H7 (cell line): Measurements from ENCODE around the gene E2F6. TPM values are rescaled to one million over a fixed set of nuclear protein-coding genes. Genes with fewer than 3 reads are reported as not detected.

ENCODE experiments used
- DNase-seq: peaks from one replicate; pipeline ENCODE4 v3.0.0; 2012
- H3K27me3 ChIP-seq: 2 replicates; pipeline ENCODE4 v1.6.0; 2011; ENCODE audit warnings: mild to moderate bottlenecking, low read length; ENCODE audit not compliant: control insufficient read depth, insufficient read depth
- H3K36me3 ChIP-seq: replicated peaks from 2 replicates; pipeline ENCODE4 v1.5.1; 2011; ENCODE audit warnings: low read length; ENCODE audit not compliant: control insufficient read depth, insufficient read depth
- H3K4me3 ChIP-seq: 2 replicates; pipeline ENCODE4 v1.5.1; 2011; ENCODE audit warnings: low read depth, mild to moderate bottlenecking, control low read depth, low read length, moderate library complexity; ENCODE audit not compliant: insufficient read depth
- total RNA-seq: library from RNA; depleted of rRNA; stranded (reverse); fragments of >200 nt; shearing (Covaris generic); gene quantifications from 2 replicates; pipeline ENCODE4 v1.2.3, GENCODE V29; 2014

E2F6 gene
- total RNA-seq, 1 experiment from 2014 or later = 23.2 TPM

DNA sequence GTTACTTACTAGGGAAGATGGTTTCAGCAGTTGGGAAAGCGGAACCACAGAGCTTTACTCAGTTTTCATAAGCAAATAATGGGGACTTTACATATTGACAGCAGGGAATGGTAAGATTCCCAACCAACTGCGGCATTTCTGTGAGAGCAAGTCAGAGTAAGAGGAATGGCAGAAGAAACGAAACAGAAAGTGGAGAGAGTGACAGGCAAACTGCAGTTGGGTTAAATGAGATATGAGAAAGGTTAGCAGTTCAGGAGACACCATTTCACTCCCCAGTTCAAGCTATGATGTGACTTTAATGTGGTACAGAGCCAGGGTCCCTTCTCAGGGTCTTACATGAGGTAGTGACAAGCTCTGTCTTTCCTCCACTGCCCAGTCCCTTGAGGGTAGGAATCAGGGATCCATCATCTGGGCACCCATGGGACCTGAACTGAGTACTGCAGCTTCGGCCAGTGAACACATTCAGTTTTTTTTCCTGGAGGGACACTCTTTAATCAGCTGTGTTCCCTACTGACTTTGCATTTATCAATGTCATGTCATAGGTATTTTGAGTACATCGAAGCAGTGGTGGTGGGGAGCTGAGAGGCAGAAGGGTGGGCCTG is 34.8 kb upstream of the E2F6 start:
- no peak for DNase-seq
- no peaks in the 10 kb centered on the region for H3K36me3 ChIP-seq

GRCh38 chr2:11499081-11499743 is 33.3 kb upstream of the E2F6 start:
- no peaks in the 10 kb centered on the region for H3K27me3 ChIP-seq
- no peaks in the 10 kb centered on the region for H3K36me3 ChIP-seq
- no peak overlapping the region for H3K4me3 ChIP-seq
- DNase-seq = no peak

More for the DNA sequence above, 34.8 kb upstream of the E2F6 start:
- Histone ChIP-seq H3K4me3 (no peak overlapping the region), H3K27me3 (no peaks in the 10 kb centered on the region)

GRCh38 chr2:11498543-11499034 is 32.6 kb upstream of the E2F6 start:
- H3K4me3 ChIP-seq = no peak overlapping the region
- H3K36me3 ChIP-seq = no peaks in the 10 kb centered on the region

DNA sequence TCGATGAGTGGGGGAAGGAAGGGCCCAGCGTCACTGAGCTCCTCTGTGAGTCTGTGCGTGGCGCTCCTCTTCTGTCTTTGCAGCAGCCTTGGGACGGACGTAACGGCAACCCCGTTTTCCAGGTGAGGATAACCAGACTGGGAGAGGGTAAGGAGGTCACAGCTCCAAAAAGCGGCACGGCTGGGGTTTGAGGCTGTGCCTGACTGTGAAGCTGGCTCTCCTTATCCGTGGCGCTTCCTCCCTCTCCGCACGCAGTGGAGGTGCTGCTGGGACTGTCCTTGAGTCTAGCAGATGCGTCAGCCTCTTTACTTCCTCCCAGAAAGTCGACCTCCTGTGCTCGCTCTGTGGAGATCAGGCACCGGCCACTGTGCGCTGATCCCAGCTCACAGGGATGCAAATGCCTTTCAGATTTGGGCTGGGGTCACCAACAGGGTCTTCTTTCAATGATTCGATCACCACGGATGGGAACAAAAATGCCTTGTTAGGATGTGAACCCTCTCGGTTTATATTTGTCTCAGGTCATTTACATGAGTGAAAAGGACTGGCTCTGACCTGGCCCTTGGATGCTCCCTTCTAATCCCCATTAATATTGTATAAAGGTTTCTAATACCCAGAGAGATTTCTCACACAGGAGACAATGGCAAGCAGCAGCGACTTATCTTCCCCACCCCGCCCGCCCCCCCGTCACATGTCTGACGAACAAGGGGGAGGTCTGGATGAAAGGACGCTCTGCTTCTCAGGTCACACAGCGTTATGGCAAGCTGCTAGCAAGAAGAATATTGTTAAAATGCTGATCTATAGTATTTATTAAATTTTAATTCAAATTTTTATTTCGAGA is 30.1 kb upstream of the E2F6 start:
- Histone ChIP-seq H3K27me3 (no peaks in the 10 kb centered on the region), H3K4me3 (no peak overlapping the region), H3K36me3 (no peaks in the 10 kb centered on the region)
- DNase-seq = no peak

More at GRCh38 chr2:11498543-11499034, 32.6 kb upstream of the E2F6 start:
- DNase-seq = no peak
- no peaks in the 10 kb centered on the region for H3K27me3 ChIP-seq

DNA sequence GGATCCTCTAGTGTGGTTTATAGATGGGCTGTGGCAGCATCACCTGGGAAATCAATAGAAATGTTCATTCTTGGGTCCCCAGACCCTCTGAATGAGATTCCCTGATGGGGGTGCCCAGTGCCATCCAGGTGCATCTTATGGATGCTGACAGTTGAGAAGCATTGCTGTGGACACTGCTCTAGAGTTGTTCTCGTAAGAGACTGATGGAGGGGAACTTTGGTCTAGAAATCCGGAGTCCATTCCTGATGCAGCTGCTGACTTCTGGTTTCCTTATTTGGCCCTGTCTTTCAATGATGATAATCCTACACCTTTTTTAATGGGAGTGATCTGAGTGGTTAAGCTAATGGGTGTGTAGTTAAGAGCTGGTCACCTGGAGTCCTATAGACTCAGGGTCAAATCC is 28.3 kb upstream of the E2F6 start:
- Histone ChIP-seq H3K36me3 (no peaks in the 10 kb centered on the region), H3K27me3 (no peaks in the 10 kb centered on the region), H3K4me3 (no peak overlapping the region)
- no peak for DNase-seq

DNA sequence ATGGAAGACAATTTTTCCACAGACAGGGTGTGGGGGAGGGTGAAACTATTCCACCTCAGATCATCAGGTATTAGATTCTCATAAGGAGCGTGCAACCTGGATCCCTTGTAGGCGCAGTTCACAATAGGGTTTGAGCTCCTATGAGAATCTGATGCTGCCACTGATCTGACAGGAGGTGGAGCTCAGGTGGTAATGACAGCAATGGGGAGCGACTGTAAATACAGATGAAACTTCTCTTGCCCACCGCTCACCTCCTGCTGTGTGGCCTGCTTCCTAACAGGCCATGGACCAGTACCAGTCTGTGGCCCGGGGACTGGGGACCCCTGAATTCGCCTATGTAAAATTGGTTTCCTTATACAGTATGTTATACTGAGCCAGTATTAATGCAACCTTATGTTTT is 27.3 kb upstream of the E2F6 start:
- DNase-seq = no peak
- Histone ChIP-seq H3K4me3 (no peak overlapping the region), H3K27me3 (no peaks in the 10 kb centered on the region), H3K36me3 (no peaks in the 10 kb centered on the region)

GRCh38 chr2:11492720-11493119 is 26.8 kb upstream of the E2F6 start:
- no peak for DNase-seq
- no peak overlapping the region for H3K4me3 ChIP-seq
- no peaks in the 10 kb centered on the region for H3K27me3 ChIP-seq
- no peaks in the 10 kb centered on the region for H3K36me3 ChIP-seq

DNA sequence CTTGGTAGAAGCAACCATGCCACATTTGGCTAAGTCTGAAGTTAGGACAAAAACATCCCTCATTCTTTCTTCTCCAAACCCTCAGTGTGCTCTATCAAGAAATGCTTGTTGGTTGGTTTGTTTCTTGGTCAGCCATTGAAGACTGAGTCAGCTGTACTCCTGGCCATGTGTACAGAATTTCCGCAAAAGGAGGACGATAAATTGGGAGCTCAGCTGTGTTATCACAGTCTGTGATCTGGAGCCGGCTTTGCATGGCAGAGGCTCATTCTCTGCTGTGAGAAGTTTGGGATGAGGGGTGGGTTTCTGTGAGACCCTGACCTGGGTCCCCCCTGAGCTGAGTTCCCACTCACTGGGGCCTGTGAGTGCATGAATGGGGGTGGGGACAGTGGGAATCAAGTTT is 26.3 kb upstream of the E2F6 start:
- Histone ChIP-seq H3K4me3 (no peak overlapping the region), H3K36me3 (no peaks in the 10 kb centered on the region), H3K27me3 (no peaks in the 10 kb centered on the region)
- DNase-seq = no peak

DNA sequence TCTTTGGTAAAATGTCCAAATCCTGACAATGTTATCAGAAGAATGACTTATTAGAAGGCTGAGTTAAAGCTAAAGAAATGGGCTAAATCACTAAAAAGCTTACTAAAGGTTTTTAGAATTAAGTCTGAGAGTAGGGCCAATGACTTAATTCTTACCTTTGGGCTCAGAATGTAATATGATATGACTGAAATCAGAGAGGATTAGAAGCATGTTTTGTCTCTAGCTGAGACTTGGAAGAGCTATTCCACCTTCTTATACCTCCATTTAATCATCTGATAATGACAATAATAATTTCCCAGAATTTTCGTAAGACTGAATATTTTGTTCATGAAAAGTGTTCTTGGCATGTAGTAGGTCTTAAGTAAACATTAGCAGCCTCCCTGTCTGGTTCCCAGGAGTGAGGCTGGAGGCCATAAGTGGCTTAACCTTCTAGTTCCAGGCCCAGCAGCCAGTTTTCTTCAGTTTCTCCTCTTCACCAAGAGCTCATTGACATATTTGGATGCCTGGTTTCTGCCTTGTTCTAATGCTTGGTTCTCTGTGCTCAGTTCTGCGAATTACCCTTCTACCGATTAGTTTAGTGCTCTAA is 25.5 kb upstream of the E2F6 start:
- Histone ChIP-seq H3K36me3 (no peaks in the 10 kb centered on the region), H3K27me3 (no peaks in the 10 kb centered on the region), H3K4me3 (no peak overlapping the region)
- no peak for DNase-seq

DNA sequence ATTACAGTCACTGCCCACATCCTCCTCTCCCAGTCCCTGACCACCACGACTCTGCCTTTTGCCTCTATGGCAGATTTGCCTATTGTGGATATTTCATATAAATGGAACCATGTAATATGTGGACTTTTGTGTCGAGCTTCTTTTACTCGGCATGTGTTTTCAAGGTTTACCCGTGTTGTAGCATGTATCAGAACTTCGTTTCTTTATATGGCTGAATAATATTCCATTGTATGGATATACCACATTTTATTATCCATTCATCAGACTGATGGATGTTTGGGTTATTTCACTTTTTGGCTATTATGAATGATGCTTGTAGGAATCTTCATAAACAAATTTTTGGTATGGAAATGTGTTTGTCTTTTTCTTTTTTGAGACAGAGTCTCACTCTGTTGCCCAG is 24.2 kb upstream of the E2F6 start:
- H3K36me3 ChIP-seq = no peaks in the 10 kb centered on the region; the same call in 1 of the 2 replicates
- H3K27me3 ChIP-seq = no peaks in the 10 kb centered on the region
- no peak for DNase-seq
- no peak overlapping the region for H3K4me3 ChIP-seq

DNA sequence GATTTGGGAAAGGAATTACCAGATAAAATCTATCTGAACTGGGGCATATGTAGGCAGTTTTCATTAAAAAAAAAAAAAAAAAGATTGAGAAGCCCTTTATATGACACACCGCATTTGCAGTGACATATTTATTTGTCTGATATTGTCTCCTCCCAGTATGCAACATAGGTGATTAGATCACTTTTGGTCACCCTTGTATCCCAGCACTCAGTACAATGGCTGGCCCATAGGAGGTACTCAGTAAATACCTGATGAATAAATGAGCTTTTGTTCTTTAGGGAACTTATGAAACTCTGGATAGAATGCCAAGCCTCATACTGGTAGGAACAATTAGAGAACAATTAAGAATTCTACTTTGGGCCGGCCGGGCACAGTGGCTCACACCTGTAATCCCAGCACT is 22.8 kb upstream of the E2F6 start:
- Histone ChIP-seq H3K27me3 (no peaks in the 10 kb centered on the region), H3K4me3 (no peak overlapping the region), H3K36me3 (no peaks in the 10 kb centered on the region; the same call in 1 of the 2 replicates)
- no peak for DNase-seq

DNA sequence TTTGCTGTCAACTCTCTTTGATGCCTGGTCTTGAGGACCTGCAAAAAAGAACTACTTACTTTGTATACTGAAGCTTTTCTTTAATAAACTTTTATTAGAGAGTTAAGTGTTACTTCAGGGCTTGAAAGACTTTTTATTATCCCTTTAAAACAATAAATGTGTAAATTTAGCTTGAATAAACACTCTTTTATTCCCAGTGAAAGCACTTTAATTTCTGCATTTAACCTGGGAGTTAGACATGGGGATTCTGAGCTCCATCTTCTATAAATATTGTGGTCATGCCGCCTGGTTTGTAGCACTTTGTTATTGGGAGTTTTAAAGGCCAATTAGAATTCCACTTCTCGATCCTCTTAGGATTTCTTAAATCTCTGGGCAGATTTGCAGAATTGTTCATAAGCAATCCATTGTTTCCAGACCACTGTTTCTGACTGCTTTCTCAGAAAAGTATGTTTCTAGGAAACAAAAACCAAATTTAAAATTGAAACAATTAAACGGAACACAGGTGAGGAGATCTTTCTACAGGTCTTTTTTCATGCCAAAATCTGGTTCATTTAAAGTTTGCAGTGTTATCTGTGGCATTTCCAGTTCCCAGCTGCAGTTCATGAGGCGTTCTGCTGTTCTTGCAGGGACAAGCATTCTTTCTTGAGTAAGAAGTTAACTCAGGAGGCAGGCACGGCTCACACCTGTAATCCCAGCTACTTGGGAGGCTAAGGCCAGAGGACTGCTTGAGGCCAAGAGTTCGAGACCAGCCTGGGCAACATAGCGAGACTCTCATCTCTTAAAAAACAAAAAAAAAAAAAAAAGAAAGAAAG is 18.1 kb upstream of the E2F6 start:
- Histone ChIP-seq H3K4me3 (peak overlapping the region; percentile 95; the same call in 1 of the 2 replicates), H3K27me3 (peaks cover 24% of the 10 kb centered on the region), H3K36me3 (no peaks in the 10 kb centered on the region; the same call in 1 of the 2 replicates)
- DNase-seq = no peak

DNA sequence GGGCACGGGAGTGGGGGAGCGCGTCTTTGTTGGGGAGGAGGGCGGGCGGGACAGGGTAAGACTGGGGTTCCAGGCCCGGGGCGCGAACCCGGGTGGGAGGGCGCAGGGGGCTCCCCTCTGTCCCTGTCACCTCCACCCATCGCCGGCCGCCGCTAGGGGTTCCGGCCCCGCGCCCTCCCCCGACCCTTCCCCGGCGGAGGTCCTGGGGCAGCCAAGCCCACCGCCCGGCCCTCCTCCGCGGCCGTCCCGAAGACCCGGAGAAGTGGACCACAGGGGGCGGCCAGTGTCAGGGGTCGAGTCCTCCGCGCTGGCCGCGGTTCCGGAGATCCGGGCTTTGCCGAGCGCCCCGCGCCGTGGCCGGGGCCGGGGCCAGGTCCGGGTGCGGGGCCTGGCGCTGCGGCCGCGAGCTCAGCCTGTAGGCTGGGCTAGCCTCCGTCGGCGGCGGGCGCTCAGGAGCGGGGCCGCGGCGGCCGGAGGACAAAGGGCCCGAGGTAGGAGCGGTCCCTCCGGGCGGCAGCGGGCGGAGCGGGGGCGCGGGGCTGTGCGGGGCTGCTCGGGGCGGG is 16.6 kb upstream of the E2F6 start:
- peaks cover 24% of the 10 kb centered on the region for H3K27me3 ChIP-seq
- peak overlapping the region; percentile 95 for H3K4me3 ChIP-seq
- DNase-seq = peak; percentile 96
- H3K36me3 ChIP-seq = no peaks in the 10 kb centered on the region; the same call in 1 of the 2 replicates
